GM12892 (cell line): ENCODE measurements around the gene IL17REL. TPM values are rescaled to one million over a fixed set of nuclear protein-coding genes. Genes with fewer than 3 reads are reported as not detected.

Source experiments
- DNase-seq: peaks from one replicate; pipeline ENCODE4 v3.0.0; 2011; ENCODE audit not compliant: insufficient read length
- FAIRE-seq: peaks from 2 replicates; lab custom pipeline; 2011; peaks lifted over from hg19 to GRCh38; lab: Jason Lieb, UNC
- POLR2A ChIP-seq: IDR thresholded peaks from 2 replicates; pipeline ENCODE4 v1.6.1; 2011; ENCODE audit warnings: low read depth, low read length, control low read depth
- POLR2AphosphoS5 ChIP-seq: IDR thresholded peaks from 2 replicates; pipeline ENCODE4 v1.6.1; 2011; ENCODE audit warnings: low read depth, low read length, control low read depth
- TAF1 ChIP-seq: IDR thresholded peaks from 2 replicates; pipeline ENCODE4 v1.6.1; 2011; ENCODE audit warnings: low read depth, mild to moderate bottlenecking, control low read depth, low read length, borderline replicate concordance
- polyA plus RNA-seq: library from polyadenylated mRNA; unstranded; fragments of >200 nt; gene quantifications from one replicate; pipeline ENCODE4 v1.2.1, GENCODE V29; 2012; ENCODE audit warnings: missing spikeins, inconsistent platforms; ENCODE audit not compliant: missing spikeins

The IL17REL gene
- polyA plus RNA-seq = 0.08 TPM

- TF ChIP-seq TAF1 (no peak), POLR2AphosphoS5 (no peak), POLR2A (no peak)
- no peak for DNase-seq
- FAIRE-seq = no peak
Measured at GRCh38 chr22:50012211-50013181, at the start of gene IL17REL. Gene IL17REL, minus strand, starts transcription at chr22:50012765. Its CDS starts 119 bp downstream, at chr22:50012646.

DNA sequence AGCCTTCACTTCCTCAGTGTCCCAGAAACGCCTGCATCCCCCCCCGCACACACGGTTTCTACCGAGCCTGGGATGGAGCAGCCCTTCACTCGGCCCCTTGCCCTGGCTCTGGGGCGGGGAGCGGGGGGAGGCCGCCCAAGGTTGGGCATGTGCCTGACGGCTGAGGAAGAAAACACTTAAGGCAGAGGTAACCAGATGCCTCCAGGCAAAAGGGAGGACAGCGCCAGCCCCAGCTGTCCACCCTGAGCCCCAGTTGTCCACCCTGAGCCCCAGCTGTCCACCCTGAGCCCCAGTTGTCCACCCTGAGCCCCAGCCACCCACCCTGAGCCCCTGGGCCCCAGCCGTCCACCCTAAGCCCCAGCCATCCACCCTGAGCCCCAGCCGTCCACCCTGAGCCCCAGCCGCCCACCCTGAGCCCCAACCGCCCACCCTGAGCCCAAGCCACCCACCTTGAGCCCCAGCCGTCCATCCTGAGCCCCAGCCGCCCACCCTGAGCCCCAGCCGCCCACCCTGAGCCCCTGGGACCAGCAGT lies 49.3 kb upstream of the IL17REL start:
- no peak for DNase-seq
- no peak for FAIRE-seq
- no peak for TF ChIP-seq POLR2AphosphoS5
- TF ChIP-seq POLR2A = no peak
- no peak for TF ChIP-seq TAF1

DNA sequence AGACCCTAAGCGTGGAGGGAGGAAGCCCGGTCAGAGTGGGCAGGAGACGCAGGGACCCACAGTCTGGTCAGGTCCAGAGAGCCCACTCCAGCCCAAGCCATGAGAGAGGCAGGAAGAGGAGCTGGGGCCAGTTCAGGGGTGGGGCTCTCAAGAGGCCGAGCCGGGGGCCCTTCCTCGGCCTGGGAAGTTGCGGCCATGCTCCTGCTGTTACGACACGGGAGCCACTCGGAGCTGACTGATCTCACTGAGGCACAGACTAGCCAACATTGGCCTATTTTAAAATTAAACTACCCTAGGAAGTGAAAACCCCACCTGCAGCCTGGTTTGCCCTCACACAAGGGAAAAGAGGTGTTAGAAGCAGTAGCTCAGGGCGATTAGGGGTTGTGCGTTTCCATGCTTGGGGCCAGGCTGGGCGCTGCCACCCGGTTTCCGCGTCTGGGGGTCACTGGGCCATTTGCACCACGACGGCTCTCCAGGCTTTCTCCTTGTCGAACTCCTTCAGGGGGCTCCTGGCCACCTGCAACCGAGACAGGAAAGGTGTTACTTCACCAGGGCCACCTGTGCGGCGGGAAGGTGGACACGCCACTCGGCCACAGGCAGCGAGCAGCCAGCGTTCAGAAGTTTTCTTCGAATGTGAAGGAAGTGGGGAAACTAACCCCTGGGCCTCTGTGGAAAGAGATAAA lies 48.7 kb upstream of the IL17REL start:
- DNase-seq (no peak), FAIRE-seq (no peak)
- no peak for TF ChIP-seq POLR2A
- TF ChIP-seq POLR2AphosphoS5 = no peak
- TF ChIP-seq TAF1 = no peak

- DNase-seq (no peak), FAIRE-seq (no peak)
- TF ChIP-seq POLR2A (no peak), TAF1 (no peak), POLR2AphosphoS5 (no peak)
Measured at GRCh38 chr22:50060441-50061140, 48.0 kb upstream of the IL17REL start.

DNA sequence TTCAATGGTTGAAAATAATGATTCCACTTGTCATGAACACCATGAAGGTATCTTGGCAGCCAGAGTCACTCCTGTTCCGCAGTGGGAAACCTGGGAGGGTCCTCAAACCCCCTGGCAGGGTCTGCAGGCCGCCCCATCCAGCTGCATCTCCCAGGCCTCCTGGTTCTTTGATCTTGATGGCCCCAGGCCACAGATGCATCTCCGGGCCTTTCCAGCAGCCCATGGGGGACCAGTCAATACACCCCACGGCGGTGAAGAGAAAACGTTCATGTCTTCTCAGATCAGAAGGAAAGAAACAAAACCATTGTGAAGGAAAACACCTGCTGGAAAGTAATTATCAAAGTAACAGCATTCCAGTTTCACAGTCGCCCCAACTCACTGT lies 47.3 kb upstream of the IL17REL start:
- FAIRE-seq = no peak
- DNase-seq = no peak
- TF ChIP-seq TAF1 (no peak), POLR2A (no peak), POLR2AphosphoS5 (no peak)

- DNase-seq (no peak), FAIRE-seq (no peak)
- no peak for TF ChIP-seq POLR2AphosphoS5
- no peak for TF ChIP-seq POLR2A
- TF ChIP-seq TAF1 = no peak
Measured at GRCh38 chr22:50058906-50059880, 46.6 kb upstream of the IL17REL start.

DNA sequence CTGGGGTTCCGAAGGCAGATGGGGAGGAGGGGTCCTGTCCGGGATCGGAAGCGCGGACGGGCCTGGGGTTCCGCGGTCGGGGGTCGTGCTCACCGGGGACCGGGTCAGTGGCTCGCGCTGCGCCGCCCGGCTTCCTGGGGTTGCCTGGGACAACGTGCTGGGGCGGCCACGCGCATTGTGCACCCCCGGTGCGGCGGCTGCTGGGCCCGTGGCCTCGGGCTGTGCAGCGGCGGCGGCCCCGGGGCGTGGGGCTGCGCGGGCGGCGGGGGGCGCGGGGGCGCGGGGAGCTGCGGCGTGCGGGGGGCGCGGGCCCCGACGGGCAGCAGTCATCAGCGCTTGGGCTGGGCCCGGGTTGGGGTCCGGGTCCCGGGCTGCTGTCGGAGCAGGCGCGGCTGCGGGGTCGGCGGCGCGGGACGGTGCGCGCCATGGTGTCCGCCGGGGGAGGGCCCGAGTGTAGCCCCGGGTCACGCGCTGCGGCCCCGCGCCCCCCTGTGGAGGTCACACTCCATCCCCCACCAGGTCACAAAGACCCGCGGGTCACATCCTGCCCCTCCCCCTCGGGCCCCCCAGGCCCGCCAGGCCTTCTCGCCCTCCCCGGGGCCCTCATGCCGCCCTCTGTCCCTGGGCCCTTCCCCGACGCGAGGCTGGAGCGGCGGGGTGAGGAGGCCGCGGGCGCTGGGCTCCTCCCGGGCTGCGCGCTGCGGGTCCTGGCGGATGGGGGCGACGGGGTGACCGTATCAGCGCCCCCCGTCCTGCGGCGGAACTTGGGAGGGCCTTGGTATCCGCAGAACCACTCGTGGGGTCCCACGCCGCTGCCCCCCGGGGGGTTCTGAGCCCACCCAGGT lies 45.7 kb upstream of the IL17REL start, which contains the start of gene TTLL8:
TSS of gene TTLL8 (minus strand) at position 238 of the 845 bp plus-strand sequence.
- FAIRE-seq (no peak), DNase-seq (no peak)
- TF ChIP-seq TAF1 (no peak), POLR2A (no peak), POLR2AphosphoS5 (no peak)

DNA sequence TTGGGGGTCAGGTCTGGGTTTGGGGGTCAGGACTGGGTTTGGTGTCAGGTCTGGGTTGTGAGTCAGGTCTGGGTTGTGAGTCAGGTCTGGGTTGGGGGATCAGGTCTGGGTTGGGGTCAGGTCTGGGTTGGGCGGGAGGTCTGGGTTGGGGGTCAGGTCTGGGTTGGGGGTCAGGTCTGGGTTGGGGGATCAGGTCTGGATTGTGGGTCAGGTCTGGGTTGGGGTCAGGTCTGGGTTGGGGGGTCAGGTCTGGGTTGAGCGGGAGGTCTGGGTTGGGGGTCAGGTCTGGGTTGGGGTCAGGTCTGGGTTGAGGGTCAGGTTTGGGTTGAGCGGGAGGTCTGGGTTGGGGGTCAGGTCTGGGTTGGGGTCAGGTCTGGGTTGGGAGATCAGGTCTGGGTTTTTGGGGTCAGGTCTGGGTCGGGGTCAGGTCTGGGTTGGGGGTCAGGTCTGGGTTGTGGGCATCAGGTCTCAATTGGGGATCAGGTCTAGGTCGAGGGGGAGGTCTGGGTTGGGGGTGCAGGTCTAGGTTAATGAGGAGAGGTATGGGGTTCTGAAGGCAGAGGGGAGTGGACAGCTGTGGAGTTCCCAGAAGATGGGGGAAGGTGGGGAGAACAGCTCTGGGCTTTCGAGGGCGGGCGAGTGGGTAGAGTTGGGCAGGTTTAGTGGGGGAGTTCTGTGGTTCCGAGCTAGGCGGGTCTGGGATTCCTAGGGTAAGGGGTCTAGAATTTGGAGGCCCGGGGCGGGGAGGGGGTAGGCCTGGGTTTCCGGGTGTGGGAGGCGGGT lies 44.9 kb upstream of the IL17REL start:
- no peak for FAIRE-seq
- TF ChIP-seq POLR2A (no peak), TAF1 (no peak), POLR2AphosphoS5 (no peak)
- no peak for DNase-seq

DNA sequence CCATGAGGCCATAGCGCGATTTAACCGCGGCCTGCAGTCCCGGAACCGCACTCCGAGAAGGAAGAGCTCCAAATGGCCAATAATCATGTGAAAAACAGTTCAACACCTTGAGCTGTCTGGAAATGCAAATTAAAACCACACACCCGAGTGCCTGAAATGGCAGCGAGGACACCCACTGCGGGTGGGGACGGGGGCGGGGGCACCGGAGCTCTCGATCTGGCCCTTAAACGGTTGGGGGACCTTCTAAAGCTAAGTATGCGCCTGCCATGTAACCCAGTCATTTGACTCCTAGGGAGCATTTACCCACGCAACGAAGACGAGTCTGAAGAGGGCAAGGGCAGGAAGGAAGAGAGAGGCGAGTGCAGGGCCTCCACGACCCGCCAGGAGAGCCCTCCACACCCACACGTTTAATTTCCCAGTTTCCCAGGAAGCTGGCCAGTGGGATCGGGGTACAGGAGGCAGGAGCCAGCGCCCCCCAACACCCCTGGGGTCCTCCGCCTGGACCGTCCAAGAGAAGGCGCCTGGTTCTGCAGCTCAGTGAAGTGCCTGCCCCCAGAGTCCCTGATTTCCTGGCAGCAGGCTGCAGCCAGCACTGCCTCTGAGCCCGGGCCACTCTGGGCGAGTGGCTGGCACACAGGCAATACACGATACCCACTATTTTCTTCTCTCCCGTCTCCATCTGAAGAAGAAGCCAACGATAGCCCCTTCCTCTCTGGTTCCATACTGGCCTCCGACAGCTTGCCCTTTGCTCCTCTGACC lies 43.8 kb upstream of the IL17REL start:
- DNase-seq = no peak
- no peak for FAIRE-seq
- TF ChIP-seq TAF1 (no peak), POLR2A (no peak), POLR2AphosphoS5 (no peak)

GRCh38 chr22:50053861-50054260 lies 41.3 kb upstream of the IL17REL start:
- no peak for DNase-seq
- no peak for TF ChIP-seq POLR2AphosphoS5
- TF ChIP-seq POLR2A = no peak
- no peak for TF ChIP-seq TAF1
- no peak for FAIRE-seq
